ENCODE measurements around the gene TERC. TPM values are rescaled to one million over a fixed set of nuclear protein-coding genes. Genes with fewer than 3 reads are reported as not detected.

The TERC gene
- total RNA-seq, 4 donors from 2014 or later, result 33.2 to 61.7 (median 49.7) TPM

DNA sequence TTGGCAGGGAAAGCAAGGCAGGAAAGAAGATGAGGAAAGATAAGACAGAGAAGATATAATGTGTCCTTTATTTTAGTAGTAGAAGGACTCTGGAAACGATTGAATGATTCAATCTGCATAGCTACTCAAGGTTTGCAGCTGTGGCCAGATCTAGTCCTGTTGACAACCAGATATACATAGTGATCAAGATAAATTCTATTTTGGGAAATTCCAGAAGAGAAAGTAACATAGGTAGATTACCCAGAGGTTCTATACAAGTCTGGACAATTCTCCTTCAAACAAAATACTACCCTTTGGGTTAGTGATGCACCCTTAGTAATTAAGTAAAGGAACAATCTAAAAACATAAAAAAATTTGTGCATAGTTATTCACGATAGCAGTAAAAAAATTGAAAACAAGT lies 9.4 kb downstream of the TERC start:
- Histone ChIP-seq H3K4me1 (peaks cover 2% of the 10 kb centered on the region), H3K9me3 (no peaks in the 10 kb centered on the region), H3K36me3 (no peaks in the 10 kb centered on the region), H3K27me3 (peaks cover 16% of the 10 kb centered on the region), H3K4me3 (no peak overlapping the region), H3K27ac (no peak overlapping the region)
- no peak for DNase-seq (ENCODE audit: low spot score in 2 of 2)
- WGBS, result 45% methylated on average over 2 of the region's 2 CpGs
- TF ChIP-seq EP300 (IDR thresholded peaks at IDR 0.05) (no peak), POLR2AphosphoS5 (IDR thresholded peaks at IDR 0.05) (no peak), POLR2A (IDR thresholded peaks at IDR 0.05) (no peak)
- TF ChIP-seq, protein P1, sequence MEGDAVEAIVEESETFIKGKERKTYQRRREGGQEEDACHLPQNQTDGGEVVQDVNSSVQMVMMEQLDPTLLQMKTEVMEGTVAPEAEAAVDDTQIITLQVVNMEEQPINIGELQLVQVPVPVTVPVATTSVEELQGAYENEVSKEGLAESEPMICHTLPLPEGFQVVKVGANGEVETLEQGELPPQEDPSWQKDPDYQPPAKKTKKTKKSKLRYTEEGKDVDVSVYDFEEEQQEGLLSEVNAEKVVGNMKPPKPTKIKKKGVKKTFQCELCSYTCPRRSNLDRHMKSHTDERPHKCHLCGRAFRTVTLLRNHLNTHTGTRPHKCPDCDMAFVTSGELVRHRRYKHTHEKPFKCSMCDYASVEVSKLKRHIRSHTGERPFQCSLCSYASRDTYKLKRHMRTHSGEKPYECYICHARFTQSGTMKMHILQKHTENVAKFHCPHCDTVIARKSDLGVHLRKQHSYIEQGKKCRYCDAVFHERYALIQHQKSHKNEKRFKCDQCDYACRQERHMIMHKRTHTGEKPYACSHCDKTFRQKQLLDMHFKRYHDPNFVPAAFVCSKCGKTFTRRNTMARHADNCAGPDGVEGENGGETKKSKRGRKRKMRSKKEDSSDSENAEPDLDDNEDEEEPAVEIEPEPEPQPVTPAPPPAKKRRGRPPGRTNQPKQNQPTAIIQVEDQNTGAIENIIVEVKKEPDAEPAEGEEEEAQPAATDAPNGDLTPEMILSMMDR (IDR thresholded peaks at IDR 0.05), result no peak

- no peak for TF ChIP-seq POLR2A (IDR thresholded peaks at IDR 0.05)
- no peak for TF ChIP-seq EP300 (IDR thresholded peaks at IDR 0.05)
- TF ChIP-seq, protein P1 (IDR thresholded peaks at IDR 0.05), result no peak
- TF ChIP-seq POLR2AphosphoS5 (IDR thresholded peaks at IDR 0.05), result no peak
- Histone ChIP-seq H3K9me3 (no peaks in the 10 kb centered on the region), H3K4me3 (no peak overlapping the region), H3K4me1 (peaks cover 2% of the 10 kb centered on the region), H3K27me3 (peaks cover 16% of the 10 kb centered on the region), H3K36me3 (no peaks in the 10 kb centered on the region), H3K27ac (no peak overlapping the region)
- 70% methylated on average over 3 of the region's 3 CpGs for WGBS
- DNase-seq (ENCODE audit: low spot score in 2 of 2), result no peak
Observed at GRCh38 chr3:169754711-169755110, 10.1 kb downstream of the TERC start.

GRCh38 chr3:169751875-169752274 lies 13.0 kb downstream of the TERC start:
- 87% methylated on average over 2 of the region's 2 CpGs for WGBS
- Histone ChIP-seq H3K27ac (no peak overlapping the region), H3K36me3 (no peaks in the 10 kb centered on the region), H3K4me1 (peaks cover 6% of the 10 kb centered on the region), H3K27me3 (peaks cover 23% of the 10 kb centered on the region), H3K9me3 (no peaks in the 10 kb centered on the region), H3K4me3 (no peak overlapping the region)
- TF ChIP-seq POLR2A (IDR thresholded peaks at IDR 0.05) (no peak), EP300 (IDR thresholded peaks at IDR 0.05) (no peak)
- no peak for DNase-seq (ENCODE audit: low spot score in 2 of 2)

DNA sequence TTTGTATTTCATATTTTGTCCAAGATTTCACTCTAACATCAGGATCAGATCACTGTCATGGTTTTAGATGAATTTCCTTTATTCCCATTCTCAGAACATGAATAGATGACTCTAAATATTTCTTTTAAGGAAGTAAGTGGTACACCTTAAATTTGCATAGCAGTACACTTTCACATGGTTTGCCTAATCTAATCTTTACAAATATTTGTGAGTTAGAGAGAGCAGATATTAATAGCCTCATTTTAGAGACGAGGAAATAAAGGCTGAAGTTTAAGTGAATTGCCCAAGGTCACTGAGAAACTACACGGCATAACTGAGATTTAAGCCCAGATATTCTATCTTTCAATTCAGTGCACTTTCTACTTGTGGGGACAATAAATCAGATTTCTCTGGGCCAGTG lies 14.2 kb downstream of the TERC start:
- Histone ChIP-seq H3K36me3 (no peaks in the 10 kb centered on the region), H3K9me3 (no peaks in the 10 kb centered on the region), H3K27me3 (peaks cover 25% of the 10 kb centered on the region), H3K4me3 (no peak overlapping the region), H3K27ac (no peak overlapping the region), H3K4me1 (peaks cover 6% of the 10 kb centered on the region)
- no peak for DNase-seq (ENCODE audit: low spot score in 2 of 2)
- WGBS, result 59% methylated on average over 2 of the region's 2 CpGs
- TF ChIP-seq POLR2AphosphoS5 (IDR thresholded peaks at IDR 0.05) (no peak), POLR2A (IDR thresholded peaks at IDR 0.05) (no peak), EP300 (IDR thresholded peaks at IDR 0.05) (no peak)
- TF ChIP-seq, protein P1 (IDR thresholded peaks at IDR 0.05), result no peak

DNA sequence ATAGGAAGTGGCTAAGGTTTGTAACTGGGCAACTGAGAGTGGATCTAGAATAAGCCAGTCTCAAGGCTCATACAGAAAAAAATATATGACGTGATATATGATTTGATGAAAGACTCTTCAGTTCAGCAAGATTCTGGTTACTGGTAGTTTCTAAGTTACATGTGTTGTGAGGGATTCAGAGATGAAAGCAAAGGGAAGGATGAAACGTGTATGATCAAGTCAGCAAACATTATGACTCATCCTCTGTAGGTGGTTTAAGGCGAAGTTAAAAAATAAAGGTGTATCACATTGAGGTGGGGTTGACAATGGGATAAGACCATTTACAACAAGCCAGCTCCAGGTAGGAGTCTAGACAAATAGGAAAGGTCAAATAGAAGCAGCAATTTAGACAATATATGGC lies 16.2 kb downstream of the TERC start:
- no peak overlapping the region for H3K4me3 ChIP-seq
- H3K27me3 ChIP-seq, result peaks cover 20% of the 10 kb centered on the region
- WGBS, result 47% methylated on average over 3 of the region's 3 CpGs
- H3K27ac ChIP-seq, result no peak overlapping the region
- peaks cover 4% of the 10 kb centered on the region for H3K4me1 ChIP-seq
- H3K36me3 ChIP-seq, result no peaks in the 10 kb centered on the region
- DNase-seq (ENCODE audit: low spot score in 2 of 2), result no peak
- no peaks in the 10 kb centered on the region for H3K9me3 ChIP-seq
- TF ChIP-seq POLR2A (IDR thresholded peaks at IDR 0.05), result no peak
- no peak for TF ChIP-seq EP300 (IDR thresholded peaks at IDR 0.05)
- TF ChIP-seq, protein P1 (IDR thresholded peaks at IDR 0.05), result no peak
- TF ChIP-seq POLR2AphosphoS5 (IDR thresholded peaks at IDR 0.05), result no peak

DNA sequence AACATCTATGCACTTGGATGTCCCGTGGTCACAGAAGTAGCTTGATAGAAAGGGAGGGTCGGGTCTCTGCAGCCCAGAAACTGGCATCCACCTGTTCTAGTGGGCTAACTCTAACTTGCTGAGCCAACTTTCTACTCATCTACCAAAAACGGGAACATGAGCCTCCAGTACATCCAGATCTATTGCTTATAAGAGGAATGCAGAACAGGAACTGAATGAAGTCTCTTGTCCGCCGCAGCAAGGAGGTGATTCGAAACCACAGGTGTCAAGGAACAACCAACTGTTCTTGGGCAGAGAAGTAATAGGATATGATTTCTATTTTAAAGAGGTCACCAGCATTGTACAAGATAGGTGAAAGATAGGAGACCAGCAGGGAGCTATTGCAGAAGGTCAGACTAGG lies 17.9 kb downstream of the TERC start:
- Histone ChIP-seq H3K4me1 (peaks cover 4% of the 10 kb centered on the region), H3K27me3 (peaks cover 18% of the 10 kb centered on the region), H3K27ac (no peak overlapping the region), H3K9me3 (no peaks in the 10 kb centered on the region), H3K4me3 (no peak overlapping the region), H3K36me3 (no peaks in the 10 kb centered on the region)
- no peak for DNase-seq (ENCODE audit: low spot score in 2 of 2)
- TF ChIP-seq POLR2A (IDR thresholded peaks at IDR 0.05) (no peak), POLR2AphosphoS5 (IDR thresholded peaks at IDR 0.05) (no peak), EP300 (IDR thresholded peaks at IDR 0.05) (no peak)
- TF ChIP-seq, protein P1 (IDR thresholded peaks at IDR 0.05), result no peak
- 77% methylated on average over 6 of the region's 6 CpGs for WGBS

All from suprapubic skin (tissue), 4 donors.